Keratinocyte (primary cell): Measurements from ENCODE around the gene TP63. TPM values are rescaled to one million over a fixed set of nuclear protein-coding genes. Genes with fewer than 3 reads are reported as not detected.
A peak's percentile ranks its signal among the peaks of the same experiment; 100 is the strongest.
"Not testable (repeated sequence)": the region's sequence is repeated elsewhere in the genome, so short reads cannot be mapped to it uniquely, and the experiment has no call there.

Experiments used
- DNase-seq: peaks from one replicate; pipeline ENCODE4 v3.0.0-alpha.2; 2011; ENCODE audit warnings: low read depth, missing footprints, low spot score
- FAIRE-seq: peaks from 2 replicates; lab custom pipeline; 2011; peaks lifted over from hg19 to GRCh38; lab: Jason Lieb, UNC
- H2AFZ ChIP-seq: 2 replicates; pipeline ENCODE4 v1.6.0; 2012; ENCODE audit warnings: low read length, control low read depth, inconsistent platforms; ENCODE audit not compliant: control insufficient read depth
- H3K27ac ChIP-seq: 2 replicates; pipeline ENCODE4 v1.5.1; 2011; ENCODE audit warnings: low read length; ENCODE audit not compliant: control insufficient read depth, insufficient read depth
- H3K27me3 ChIP-seq: 3 replicates; pipeline ENCODE4 v1.6.0; 2011; ENCODE audit warnings: low read length; ENCODE audit not compliant: control insufficient read depth, insufficient read depth; ENCODE audit errors: extremely low read depth
- H3K36me3 ChIP-seq, 2 experiments: 2 replicates in 1 of 2; 3 replicates in 1 of 2; pipeline ENCODE4 v1.5.1; 2011; ENCODE audit warnings: low read length in 2 of 2, mild to moderate bottlenecking in 1 of 2; ENCODE audit not compliant: control insufficient read depth in 2 of 2, insufficient read depth in 2 of 2; ENCODE audit errors: extremely low read depth in 1 of 2
- H3K4me1 ChIP-seq: 3 replicates; pipeline ENCODE4 v1.5.1; 2011; ENCODE audit warnings: low read length; ENCODE audit not compliant: control insufficient read depth, insufficient read depth; ENCODE audit errors: extremely low read depth
- H3K4me2 ChIP-seq: 3 replicates; pipeline ENCODE4 v1.6.0; 2011; ENCODE audit warnings: low read depth, low read length; ENCODE audit not compliant: control insufficient read depth, insufficient read depth; ENCODE audit errors: extremely low read depth
- H3K4me3 ChIP-seq, 3 experiments: fragments of 200-600 bp in 1 of 3; sonication (generic) in 1 of 3; 2 replicates in 2 of 3; 3 replicates in 1 of 3; pipeline ENCODE4 v1.5.1; 2011 to 2016; ENCODE audit warnings: low read length in 3 of 3, mild to moderate bottlenecking in 3 of 3, control low read depth in 2 of 3, inconsistent platforms in 1 of 3, low read depth in 1 of 3, mixed read lengths in 1 of 3, mixed run types in 1 of 3, moderate library complexity in 1 of 3; ENCODE audit not compliant: control insufficient read depth in 2 of 3, insufficient read depth in 2 of 3; ENCODE audit errors: extremely low read depth in 1 of 3
- H3K79me2 ChIP-seq: 2 replicates; pipeline ENCODE4 v1.6.0; 2012; ENCODE audit warnings: low read length; ENCODE audit not compliant: control insufficient read depth, insufficient read depth
- H3K9ac ChIP-seq: 3 replicates; pipeline ENCODE4 v1.6.0; 2011; ENCODE audit warnings: low read length; ENCODE audit not compliant: control insufficient read depth, insufficient read depth; ENCODE audit errors: extremely low read depth
- H3K9me1 ChIP-seq: 3 replicates; pipeline ENCODE4 v1.6.0; 2011; ENCODE audit warnings: low read length; ENCODE audit not compliant: control insufficient read depth, insufficient read depth; ENCODE audit errors: extremely low read depth
- H3K9me3 ChIP-seq: 2 replicates; pipeline ENCODE4 v1.5.1; 2012; ENCODE audit warnings: low read depth, low read length; ENCODE audit not compliant: control insufficient read depth
- H4K20me1 ChIP-seq: 3 replicates; pipeline ENCODE4 v1.6.0; 2011; ENCODE audit warnings: low read length; ENCODE audit not compliant: control insufficient read depth, insufficient read depth; ENCODE audit errors: extremely low read depth
- EZH2 ChIP-seq: IDR thresholded peaks from one replicate; pipeline ENCODE4 v1.6.1; 2012; ENCODE audit warnings: inconsistent platforms, mild to moderate bottlenecking, low read length, moderate library complexity
- dilution Hi-C: fragments of 300-500 bp; cut with MboI; formaldehyde crosslinking; loops from one replicate; pipeline ENCODE4 v1.7.0; 2020; ENCODE audit warnings: low sequenced_read_pairs; ENCODE audit not compliant: extremely low pct_ligation_motif_present
- polyA plus RNA-seq, 5 experiments: library from polyadenylated mRNA; depleted of rRNA in 3 of 5; stranded (reverse) in 3 of 5; stranded (forward) in 1 of 5; unstranded in 1 of 5; fragments of >200 nt; gene quantifications; 1 replicate in 1 of 5; 2 replicates in 3 of 5; 3 replicates in 1 of 5; pipeline versions ENCODE4 v1.2.1 to v1.2.3, GENCODE V29; 2011 to 2012; ENCODE audit warnings: missing spikeins in 2 of 5, low read depth in 1 of 5, low replicate concordance in 1 of 5
- TF ChIP-seq, protein P1 (sequence below), 3 experiments: IDR thresholded peaks in 1 of 3; conservative IDR thresholded peaks in 1 of 3; optimal IDR thresholded peaks in 1 of 3; 2 replicates in 2 of 3; 3 replicates in 1 of 3; pipeline versions ENCODE3 to v1.5.1; 2011; ENCODE audit warnings: low read length in 3 of 3, mild to moderate bottlenecking in 3 of 3, moderate library complexity in 2 of 3, control low read depth in 1 of 3, inconsistent platforms in 1 of 3; ENCODE audit not compliant: insufficient read depth in 2 of 3; ENCODE audit errors: extremely low read depth in 1 of 3

Gene TP63
- polyA plus RNA-seq, 1 donor (not counting 4 experiments of a cell fraction or from before 2014, with no cell fraction given), result 214 TPM

DNA sequence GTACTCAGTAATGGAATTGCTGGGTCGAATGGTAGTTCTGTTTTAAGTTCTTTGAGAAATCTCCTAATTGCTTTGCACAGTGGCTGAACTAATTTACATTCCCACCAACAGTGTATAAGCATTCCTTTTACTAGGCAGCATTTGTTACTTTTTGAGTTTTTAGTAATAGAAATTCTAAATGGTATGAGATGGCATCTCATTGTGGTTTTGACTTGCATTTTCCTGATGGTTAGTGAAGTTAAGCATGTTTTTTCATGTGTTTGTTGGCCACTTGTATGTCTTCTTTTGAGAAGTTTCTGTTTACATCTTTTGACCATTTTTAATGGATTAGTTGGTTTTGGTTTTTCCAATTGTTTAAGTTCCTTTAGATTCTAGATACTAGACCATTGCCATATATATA lies 28.4 kb downstream of the TP63 start:
- Histone ChIP-seq H3K9ac (no peak overlapping the region), H3K4me3 (no peak overlapping the region), H3K27me3 (no peaks in the 10 kb centered on the region), H2AFZ (no peak overlapping the region), H4K20me1 (no peaks in the 10 kb centered on the region), H3K36me3 (no peaks in the 10 kb centered on the region), H3K4me2 (no peak overlapping the region), H3K79me2 (no peaks in the 10 kb centered on the region), H3K9me3 (no peaks in the 10 kb centered on the region), H3K4me1 (peaks cover 5% of the 10 kb centered on the region), H3K9me1 (no peaks in the 10 kb centered on the region), H3K27ac (no peak overlapping the region)
- DNase-seq (no peak), FAIRE-seq (no peak)
- no peak for TF ChIP-seq EZH2
- TF ChIP-seq, protein P1, sequence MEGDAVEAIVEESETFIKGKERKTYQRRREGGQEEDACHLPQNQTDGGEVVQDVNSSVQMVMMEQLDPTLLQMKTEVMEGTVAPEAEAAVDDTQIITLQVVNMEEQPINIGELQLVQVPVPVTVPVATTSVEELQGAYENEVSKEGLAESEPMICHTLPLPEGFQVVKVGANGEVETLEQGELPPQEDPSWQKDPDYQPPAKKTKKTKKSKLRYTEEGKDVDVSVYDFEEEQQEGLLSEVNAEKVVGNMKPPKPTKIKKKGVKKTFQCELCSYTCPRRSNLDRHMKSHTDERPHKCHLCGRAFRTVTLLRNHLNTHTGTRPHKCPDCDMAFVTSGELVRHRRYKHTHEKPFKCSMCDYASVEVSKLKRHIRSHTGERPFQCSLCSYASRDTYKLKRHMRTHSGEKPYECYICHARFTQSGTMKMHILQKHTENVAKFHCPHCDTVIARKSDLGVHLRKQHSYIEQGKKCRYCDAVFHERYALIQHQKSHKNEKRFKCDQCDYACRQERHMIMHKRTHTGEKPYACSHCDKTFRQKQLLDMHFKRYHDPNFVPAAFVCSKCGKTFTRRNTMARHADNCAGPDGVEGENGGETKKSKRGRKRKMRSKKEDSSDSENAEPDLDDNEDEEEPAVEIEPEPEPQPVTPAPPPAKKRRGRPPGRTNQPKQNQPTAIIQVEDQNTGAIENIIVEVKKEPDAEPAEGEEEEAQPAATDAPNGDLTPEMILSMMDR (optimal IDR thresholded peaks at IDR 0.05 in 1 of 3, IDR thresholded peaks at IDR 0.05 in 1 of 3, conservative IDR thresholded peaks at IDR 0.05 in 1 of 3; ENCODE audit: extremely low read depth in 1 of 3, insufficient read depth in 2 of 3, low read length in 3 of 3), result no peak
- dilution Hi-C loops, result no loop called here

DNA sequence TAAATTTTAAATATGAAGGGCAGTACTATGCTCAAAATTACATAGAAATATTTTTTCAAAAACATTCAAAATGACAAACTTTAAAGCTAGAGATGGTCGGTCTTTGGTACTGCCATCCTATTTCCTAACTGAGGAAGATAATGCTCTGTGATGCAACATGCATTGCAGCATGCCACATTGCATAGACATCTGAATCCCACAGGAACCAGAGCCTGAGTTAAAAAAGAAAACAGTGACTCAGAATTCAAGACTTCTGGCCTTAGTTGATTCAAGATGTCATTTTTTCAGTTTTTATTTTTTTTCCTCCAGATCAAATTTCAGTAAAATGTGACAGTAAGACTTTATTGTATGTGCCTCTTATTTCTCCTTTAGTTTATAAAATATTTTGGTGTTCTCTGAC lies 33.1 kb downstream of the TP63 start:
- FAIRE-seq, result peak; percentile 48
- dilution Hi-C loops, result no loop called here

DNA sequence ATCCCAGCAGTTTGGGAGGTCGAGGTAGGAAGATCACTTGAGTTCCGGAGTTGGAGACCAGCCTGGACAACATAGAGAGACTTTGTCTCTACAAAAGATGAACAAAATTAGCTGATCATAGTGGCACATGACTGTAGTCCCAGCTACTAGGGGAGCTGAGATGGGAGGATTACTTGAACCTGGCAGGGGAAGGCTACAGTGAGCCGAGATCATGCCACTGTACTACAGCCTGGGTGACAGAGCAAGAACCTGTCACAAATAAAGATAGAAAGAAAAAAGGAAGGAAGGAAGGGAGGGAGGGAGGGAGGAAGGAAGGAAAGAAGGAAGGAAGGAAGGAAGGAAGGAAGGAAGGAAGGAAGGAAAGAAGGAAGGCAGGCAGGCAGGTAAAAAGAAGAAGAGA lies 41.2 kb downstream of the TP63 start:
- H3K9me1 ChIP-seq, FAIRE-seq, H3K27me3 ChIP-seq, H3K4me1 ChIP-seq, H3K9ac ChIP-seq, H3K4me2 ChIP-seq, H3K36me3 ChIP-seq, H2AFZ ChIP-seq, H3K9me3 ChIP-seq, dilution Hi-C loops, H4K20me1 ChIP-seq, DNase-seq, H3K27ac ChIP-seq, H3K4me3 ChIP-seq, H3K79me2 ChIP-seq: not testable (repeated sequence)

More for the DNA sequence above, 33.1 kb downstream of the TP63 start:
- Histone ChIP-seq H3K27ac (no peak overlapping the region), H3K4me2 (no peak overlapping the region), H3K9me3 (no peaks in the 10 kb centered on the region), H2AFZ (no peak overlapping the region), H3K4me1 (peaks cover 9% of the 10 kb centered on the region), H3K79me2 (no peaks in the 10 kb centered on the region), H3K27me3 (no peaks in the 10 kb centered on the region), H3K9ac (no peak overlapping the region), H4K20me1 (no peaks in the 10 kb centered on the region), H3K9me1 (no peaks in the 10 kb centered on the region), H3K4me3 (no peak overlapping the region), H3K36me3 (no peaks in the 10 kb centered on the region)
- TF ChIP-seq EZH2, result no peak
- TF ChIP-seq, protein P1 (optimal IDR thresholded peaks at IDR 0.05 in 1 of 3, IDR thresholded peaks at IDR 0.05 in 1 of 3, conservative IDR thresholded peaks at IDR 0.05 in 1 of 3; ENCODE audit: extremely low read depth in 1 of 3, insufficient read depth in 2 of 3, low read length in 3 of 3), result no peak
- no peak for DNase-seq
